ENCODE data around the gene DRICH1.
"Not testable (repeated sequence)": the region's sequence is repeated elsewhere in the genome, so short reads cannot be mapped to it uniquely, and the experiment has no call there.

Gene DRICH1

DNA sequence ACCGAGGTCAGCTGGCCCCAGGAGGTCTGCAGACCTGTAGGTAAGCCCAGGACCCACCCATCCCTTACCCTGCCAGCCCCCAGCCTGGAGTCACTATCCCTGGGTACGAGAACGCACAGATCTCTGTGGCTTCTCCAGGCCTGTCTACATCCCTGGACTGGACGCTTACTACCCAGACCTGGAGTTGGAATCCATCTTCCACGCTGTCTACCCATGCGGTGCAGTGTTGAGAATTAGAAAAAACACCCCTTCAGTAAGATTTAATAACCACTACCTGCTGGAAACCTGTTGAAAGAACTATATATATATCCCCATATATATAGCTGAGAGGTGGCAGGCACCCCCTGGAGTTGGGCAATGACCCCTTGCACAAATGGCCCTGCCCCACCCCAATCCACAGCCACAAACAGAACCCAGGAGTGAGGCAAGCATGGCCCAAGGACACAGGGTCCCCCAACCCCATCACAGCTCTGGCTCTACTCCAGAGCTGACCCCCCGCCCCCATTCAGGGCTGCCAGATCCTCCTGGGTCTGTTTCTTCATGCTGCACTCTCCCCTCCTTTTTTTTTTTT is 41.0 kb upstream of the DRICH1 start:
- Histone ChIP-seq H3K36me3 (ENCODE audit: control insufficient read depth in 1 of 2, insufficient read depth in 2 of 2, low read length in 2 of 2) (peaks cover 0 to 8% of the 10 kb centered on the region in 2 donors), H3K4me3 (ENCODE audit: low read depth in 1 of 2, low read length in 2 of 2) (no peak overlapping the region), H3K9me3 (ENCODE audit: control insufficient read depth in 1 of 2, low read length in 2 of 2) (no peaks in the 10 kb centered on the region), H3K27me3 (ENCODE audit: control insufficient read depth in 1 of 2, insufficient read depth in 2 of 2, low read length in 2 of 2) (no peaks in the 10 kb centered on the region), H3K27ac (ENCODE audit: low read depth, low read length) (no peak overlapping the region), H3K9ac (ENCODE audit: low read depth in 1 of 2, low read length in 2 of 2) (no peak overlapping the region), H3K4me1 (ENCODE audit: control insufficient read depth in 1 of 2, insufficient read depth in 2 of 2, low read length in 2 of 2) (peaks cover 7 to 12% of the 10 kb centered on the region in 2 donors)

DNA sequence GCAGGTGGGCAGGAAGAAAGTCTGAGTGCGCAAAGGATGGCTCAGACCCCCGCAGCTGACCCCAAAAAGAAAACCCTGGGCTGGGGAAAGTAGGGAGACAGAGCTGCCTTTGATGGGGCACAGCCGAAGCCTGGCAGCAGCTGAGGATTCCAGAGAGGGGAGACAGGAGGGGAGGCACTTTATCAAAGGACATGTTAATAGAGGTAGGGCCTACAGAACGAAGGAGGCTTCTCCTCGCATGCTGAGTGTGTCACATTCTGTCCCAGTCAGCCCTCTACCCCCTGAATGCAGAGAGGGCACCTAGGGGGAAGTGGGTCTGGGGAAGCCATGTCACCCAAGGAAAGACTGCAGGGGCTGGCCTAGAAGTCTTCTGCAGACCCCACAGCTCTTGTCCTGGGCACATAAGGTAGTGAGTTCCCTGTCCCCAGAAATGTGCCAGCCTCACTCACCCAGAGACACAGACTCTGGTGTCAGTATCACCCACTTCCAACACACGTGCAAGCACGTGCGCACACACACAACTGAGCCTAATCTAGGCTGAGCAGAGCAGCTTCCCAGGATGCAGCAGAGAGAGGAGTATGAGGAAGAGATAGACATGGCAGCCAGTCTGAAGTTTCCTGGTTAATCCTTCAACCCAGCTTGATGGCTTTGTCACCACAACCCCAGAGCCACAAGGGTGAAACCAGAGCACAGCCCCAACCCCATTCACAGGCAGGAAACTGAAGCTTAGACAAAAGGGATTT is 40.4 kb upstream of the DRICH1 start:
- H3K9me3 ChIP-seq (ENCODE audit: control insufficient read depth in 1 of 2, low read length in 2 of 2); H3K9ac ChIP-seq (ENCODE audit: low read depth in 1 of 2, low read length in 2 of 2); H3K27ac ChIP-seq (ENCODE audit: low read depth, low read length); H3K4me3 ChIP-seq (ENCODE audit: low read depth in 1 of 2, low read length in 2 of 2); H3K27me3 ChIP-seq (ENCODE audit: control insufficient read depth in 1 of 2, insufficient read depth in 2 of 2, low read length in 2 of 2); H3K36me3 ChIP-seq (ENCODE audit: control insufficient read depth in 1 of 2, insufficient read depth in 2 of 2, low read length in 2 of 2): not testable (repeated sequence)
- peaks cover 7 to 12% of the 10 kb centered on the region in 2 donors for H3K4me1 ChIP-seq (ENCODE audit: control insufficient read depth in 1 of 2, insufficient read depth in 2 of 2, low read length in 2 of 2)

DNA sequence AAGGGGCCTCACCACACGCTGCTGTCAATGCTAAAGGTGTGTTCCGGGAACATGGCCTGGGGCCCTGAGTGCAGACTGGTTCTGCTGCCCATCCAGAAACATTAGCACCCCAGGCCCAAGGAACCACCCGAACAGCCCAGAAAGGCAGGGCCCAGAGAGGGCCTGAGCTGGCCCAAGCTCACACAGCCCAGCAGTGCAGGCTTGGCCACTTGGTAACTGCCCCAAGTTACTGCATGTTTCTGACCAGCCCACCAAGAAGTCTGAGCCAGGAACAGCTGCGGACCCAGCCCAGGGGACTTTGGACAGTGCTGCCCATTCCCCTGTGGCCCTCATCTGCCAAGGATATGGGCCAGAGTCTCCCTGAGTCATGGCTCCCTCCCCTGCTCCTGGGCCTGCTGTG is 39.3 kb upstream of the DRICH1 start:
- not testable (repeated sequence) for H3K36me3 ChIP-seq (ENCODE audit: control insufficient read depth in 1 of 2, insufficient read depth in 2 of 2, low read length in 2 of 2); H3K27ac ChIP-seq (ENCODE audit: low read depth, low read length); H3K27me3 ChIP-seq (ENCODE audit: control insufficient read depth in 1 of 2, insufficient read depth in 2 of 2, low read length in 2 of 2); H3K9me3 ChIP-seq (ENCODE audit: control insufficient read depth in 1 of 2, low read length in 2 of 2); H3K4me3 ChIP-seq (ENCODE audit: low read depth in 1 of 2, low read length in 2 of 2); H3K9ac ChIP-seq (ENCODE audit: low read depth in 1 of 2, low read length in 2 of 2)
- H3K4me1 ChIP-seq (ENCODE audit: control insufficient read depth in 1 of 2, insufficient read depth in 2 of 2, low read length in 2 of 2): peaks cover 7 to 11% of the 10 kb centered on the region in 2 donors

DNA sequence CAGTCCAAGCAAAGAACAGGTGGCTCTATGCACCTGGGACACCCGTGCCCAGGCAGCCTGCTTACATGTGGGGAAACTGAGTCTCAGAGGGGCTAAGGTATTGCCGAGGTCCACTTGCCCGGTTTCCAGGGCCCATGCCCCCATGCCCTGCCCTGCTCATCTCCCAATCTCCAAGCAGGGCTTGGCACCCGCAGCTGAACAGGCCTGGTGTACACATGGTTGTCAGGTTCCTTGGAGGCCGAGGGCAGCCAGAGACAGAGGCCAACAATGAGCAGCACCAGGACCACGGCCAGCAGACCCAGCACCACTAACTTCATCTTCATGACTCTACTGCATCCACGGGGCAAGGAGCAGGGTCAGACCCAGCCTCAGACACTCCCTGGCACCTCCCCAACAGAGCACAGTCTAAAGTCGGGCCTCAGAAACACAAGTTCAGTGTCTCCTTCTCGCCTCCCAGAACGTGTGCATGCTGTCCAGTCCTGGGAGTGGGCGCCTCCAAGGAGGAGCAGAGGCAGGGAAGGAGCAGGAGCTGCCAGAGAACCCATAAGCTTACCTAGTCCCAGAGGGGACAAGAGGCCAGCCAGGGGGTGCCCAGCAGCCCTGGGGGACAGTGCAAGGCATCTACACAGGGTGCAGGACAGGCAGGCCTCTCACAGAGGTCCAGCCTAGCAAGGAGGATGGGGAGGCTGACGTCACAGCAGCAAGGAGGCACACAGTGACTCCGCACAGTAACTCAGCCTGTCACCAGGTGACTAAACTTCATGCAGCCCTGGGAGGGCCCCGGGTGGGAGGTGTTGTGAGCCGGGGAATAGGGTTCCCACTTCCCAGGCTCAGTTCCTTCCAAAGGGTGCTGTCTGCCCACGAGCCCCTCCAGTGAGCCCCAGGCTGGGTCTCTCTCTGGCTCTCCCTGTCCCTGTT is 38.5 kb upstream of the DRICH1 start:
- no peak overlapping the region for H3K27ac ChIP-seq (ENCODE audit: low read depth, low read length)
- no peaks in the 10 kb centered on the region for H3K27me3 ChIP-seq (ENCODE audit: control insufficient read depth in 1 of 2, insufficient read depth in 2 of 2, low read length in 2 of 2)
- H3K4me3 ChIP-seq (ENCODE audit: low read depth in 1 of 2, low read length in 2 of 2): no peak overlapping the region
- peaks cover 3% of the 10 kb centered on the region in 2 donors for H3K4me1 ChIP-seq (ENCODE audit: control insufficient read depth in 1 of 2, insufficient read depth in 2 of 2, low read length in 2 of 2)
- H3K9ac ChIP-seq (ENCODE audit: low read depth in 1 of 2, low read length in 2 of 2): no peak overlapping the region
- H3K9me3 ChIP-seq (ENCODE audit: control insufficient read depth in 1 of 2, low read length in 2 of 2): no peaks in the 10 kb centered on the region
- peaks cover 0 to 8% of the 10 kb centered on the region in 2 donors for H3K36me3 ChIP-seq (ENCODE audit: control insufficient read depth in 1 of 2, insufficient read depth in 2 of 2, low read length in 2 of 2)

DNA sequence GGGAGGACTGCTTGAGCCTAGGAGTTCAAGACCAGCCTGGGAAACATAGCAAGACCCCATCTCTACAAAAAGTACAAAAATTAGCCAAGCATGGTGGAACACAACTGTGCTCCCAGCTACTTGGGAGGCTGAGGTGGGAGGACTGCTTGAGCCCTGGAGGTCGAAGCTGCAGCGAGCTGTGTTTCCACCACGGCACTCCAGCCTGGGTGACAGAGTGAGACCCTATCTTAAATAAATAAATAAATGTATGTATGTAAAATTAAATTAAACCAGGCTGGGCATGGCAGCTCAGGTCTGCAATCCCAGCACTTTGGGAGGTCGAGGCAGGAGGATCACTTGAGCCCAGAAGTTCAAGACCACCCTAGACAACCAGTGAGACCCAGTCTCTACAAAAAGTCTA is 28.3 kb upstream of the DRICH1 start:
- not testable (repeated sequence) for H3K9ac ChIP-seq (ENCODE audit: low read depth in 1 of 2, low read length in 2 of 2); H3K27ac ChIP-seq (ENCODE audit: low read depth, low read length); H3K4me3 ChIP-seq (ENCODE audit: low read depth in 1 of 2, low read length in 2 of 2); H3K27me3 ChIP-seq (ENCODE audit: control insufficient read depth in 1 of 2, insufficient read depth in 2 of 2, low read length in 2 of 2); H3K9me3 ChIP-seq (ENCODE audit: control insufficient read depth in 1 of 2, low read length in 2 of 2); H3K4me1 ChIP-seq (ENCODE audit: control insufficient read depth in 1 of 2, insufficient read depth in 2 of 2, low read length in 2 of 2)
- H3K36me3 ChIP-seq (ENCODE audit: control insufficient read depth in 1 of 2, insufficient read depth in 2 of 2, low read length in 2 of 2): peaks cover 12 to 20% of the 10 kb centered on the region in 2 donors

DNA sequence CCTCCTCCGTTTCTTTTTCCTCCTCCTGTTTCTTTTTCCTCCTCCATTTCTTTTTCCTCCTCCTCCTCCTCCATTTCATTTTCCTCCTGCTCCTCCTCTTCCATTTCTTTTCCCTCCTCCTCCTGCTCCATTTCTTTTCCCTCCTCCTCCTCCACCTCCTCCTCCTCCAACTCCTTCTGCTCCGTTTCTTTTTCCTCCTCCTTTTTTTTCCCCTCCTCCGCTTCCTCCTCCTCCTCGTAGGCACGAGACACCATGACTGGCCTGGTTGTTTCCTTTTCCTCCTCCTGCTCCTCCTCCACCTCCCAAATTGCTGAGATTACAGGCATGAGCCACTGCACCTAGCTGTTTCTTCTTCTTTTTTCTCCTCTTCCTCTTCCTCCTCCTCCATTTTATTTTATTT is 25.6 kb upstream of the DRICH1 start:
- no peak overlapping the region for H3K4me3 ChIP-seq (ENCODE audit: low read depth in 1 of 2, low read length in 2 of 2)
- H3K27me3 ChIP-seq (ENCODE audit: control insufficient read depth in 1 of 2, insufficient read depth in 2 of 2, low read length in 2 of 2): no peaks in the 10 kb centered on the region
- H3K9me3 ChIP-seq (ENCODE audit: control insufficient read depth in 1 of 2, low read length in 2 of 2): no peaks in the 10 kb centered on the region
- no peak overlapping the region for H3K27ac ChIP-seq (ENCODE audit: low read depth, low read length)
- peaks cover 12 to 34% of the 10 kb centered on the region in 2 donors for H3K36me3 ChIP-seq (ENCODE audit: control insufficient read depth in 1 of 2, insufficient read depth in 2 of 2, low read length in 2 of 2)
- no peak overlapping the region for H3K9ac ChIP-seq (ENCODE audit: low read depth in 1 of 2, low read length in 2 of 2)
- no peaks in the 10 kb centered on the region for H3K4me1 ChIP-seq (ENCODE audit: control insufficient read depth in 1 of 2, insufficient read depth in 2 of 2, low read length in 2 of 2)

DNA sequence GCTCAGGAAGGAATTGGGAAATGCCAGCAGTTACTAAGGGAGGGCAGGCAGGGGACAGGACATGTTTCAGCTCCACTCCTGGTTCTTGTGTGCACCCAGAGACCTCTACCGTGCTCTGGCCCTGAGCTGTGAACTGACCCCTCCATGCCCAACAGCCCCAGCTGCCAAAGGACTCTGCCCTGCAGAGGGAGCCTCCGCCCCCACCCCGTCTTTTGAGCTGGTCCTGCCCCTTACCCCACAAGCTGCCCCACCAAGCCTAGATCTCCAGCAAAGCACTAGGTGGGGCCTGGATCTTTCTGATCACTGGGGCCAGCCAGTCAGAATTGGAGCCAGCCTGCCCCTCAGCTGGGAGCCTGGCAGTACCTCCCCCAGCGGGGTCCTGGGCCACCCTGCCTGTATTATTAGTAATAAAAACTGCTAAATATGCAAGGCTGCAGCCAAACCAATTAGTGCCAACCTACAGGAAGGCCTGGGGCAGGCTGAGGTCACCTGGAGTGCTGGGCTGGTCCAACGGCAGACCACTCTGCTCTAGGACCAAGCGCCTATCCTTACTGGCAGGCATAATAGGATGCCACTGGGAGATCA is 23.9 kb upstream of the DRICH1 start:
- Histone ChIP-seq H3K27ac (ENCODE audit: low read depth, low read length) (no peak overlapping the region), H3K4me1 (ENCODE audit: control insufficient read depth in 1 of 2, insufficient read depth in 2 of 2, low read length in 2 of 2) (no peaks in the 10 kb centered on the region), H3K36me3 (ENCODE audit: control insufficient read depth in 1 of 2, insufficient read depth in 2 of 2, low read length in 2 of 2) (peaks cover 12 to 32% of the 10 kb centered on the region in 2 donors)

DNA sequence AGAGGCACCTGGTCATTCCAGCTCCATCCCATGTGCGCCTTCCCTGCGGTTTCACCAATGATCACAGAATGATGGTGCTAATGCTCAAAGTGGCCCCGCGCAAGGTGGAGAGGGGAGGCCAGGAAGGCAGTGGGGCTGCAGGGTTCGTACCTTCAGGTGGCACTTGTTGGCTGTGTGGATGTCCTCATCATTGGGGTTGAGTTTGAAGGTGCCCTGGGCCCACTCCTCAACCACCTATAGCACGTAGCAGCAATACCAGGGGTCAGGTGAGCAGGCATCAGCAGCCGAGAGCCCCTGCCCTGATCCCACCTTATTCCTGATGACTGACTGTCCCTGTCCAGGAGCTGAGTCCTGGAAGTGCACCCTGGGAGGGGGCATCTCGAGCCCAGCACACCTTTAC is 20.6 kb upstream of the DRICH1 start:
- H3K4me3 ChIP-seq (ENCODE audit: low read depth in 1 of 2, low read length in 2 of 2): no peak overlapping the region
- H3K36me3 ChIP-seq (ENCODE audit: control insufficient read depth in 1 of 2, insufficient read depth in 2 of 2, low read length in 2 of 2): peaks cover 0 to 23% of the 10 kb centered on the region in 2 donors
- H3K9me3 ChIP-seq (ENCODE audit: control insufficient read depth in 1 of 2, low read length in 2 of 2): no peaks in the 10 kb centered on the region
- no peak overlapping the region for H3K27ac ChIP-seq (ENCODE audit: low read depth, low read length)
- no peaks in the 10 kb centered on the region for H3K27me3 ChIP-seq (ENCODE audit: control insufficient read depth in 1 of 2, insufficient read depth in 2 of 2, low read length in 2 of 2)
- H3K9ac ChIP-seq (ENCODE audit: low read depth in 1 of 2, low read length in 2 of 2): no peak overlapping the region
- no peaks in the 10 kb centered on the region for H3K4me1 ChIP-seq (ENCODE audit: control insufficient read depth in 1 of 2, insufficient read depth in 2 of 2, low read length in 2 of 2)

More for the DNA sequence above, 23.9 kb upstream of the DRICH1 start:
- Histone ChIP-seq H3K4me3 (ENCODE audit: low read depth in 1 of 2, low read length in 2 of 2) (no peak overlapping the region), H3K9ac (ENCODE audit: low read depth in 1 of 2, low read length in 2 of 2) (no peak overlapping the region), H3K9me3 (ENCODE audit: control insufficient read depth in 1 of 2, low read length in 2 of 2) (no peaks in the 10 kb centered on the region), H3K27me3 (ENCODE audit: control insufficient read depth in 1 of 2, insufficient read depth in 2 of 2, low read length in 2 of 2) (no peaks in the 10 kb centered on the region)

DNA sequence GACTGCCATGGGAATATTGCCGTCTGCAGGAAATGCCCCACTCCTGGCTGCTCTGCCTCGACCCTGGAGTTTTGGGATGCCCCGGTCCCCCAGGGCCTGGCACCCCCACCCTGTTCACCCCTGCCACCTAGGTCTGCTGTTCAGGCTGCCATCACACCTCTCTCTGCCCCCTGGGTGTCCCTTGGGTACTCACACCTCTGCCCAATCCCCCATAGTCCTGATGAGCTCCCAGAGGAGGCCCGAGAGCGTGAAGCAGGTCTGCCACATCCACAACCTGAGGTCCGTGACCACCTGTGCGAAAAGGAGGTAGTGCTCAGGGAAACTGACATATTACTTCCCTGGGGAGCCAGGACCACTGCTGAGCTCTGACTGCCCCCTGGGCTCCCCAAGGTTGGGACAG is 20.2 kb upstream of the DRICH1 start:
- H3K36me3 ChIP-seq (ENCODE audit: control insufficient read depth in 1 of 2, insufficient read depth in 2 of 2, low read length in 2 of 2): peaks cover 0 to 23% of the 10 kb centered on the region in 2 donors
- H3K4me3 ChIP-seq (ENCODE audit: low read depth in 1 of 2, low read length in 2 of 2): no peak overlapping the region
- no peaks in the 10 kb centered on the region for H3K27me3 ChIP-seq (ENCODE audit: control insufficient read depth in 1 of 2, insufficient read depth in 2 of 2, low read length in 2 of 2)
- H3K9ac ChIP-seq (ENCODE audit: low read depth in 1 of 2, low read length in 2 of 2): no peak overlapping the region
- no peak overlapping the region for H3K27ac ChIP-seq (ENCODE audit: low read depth, low read length)
- no peaks in the 10 kb centered on the region for H3K9me3 ChIP-seq (ENCODE audit: control insufficient read depth in 1 of 2, low read length in 2 of 2)
- H3K4me1 ChIP-seq (ENCODE audit: control insufficient read depth in 1 of 2, insufficient read depth in 2 of 2, low read length in 2 of 2): no peaks in the 10 kb centered on the region

- H3K36me3 ChIP-seq (ENCODE audit: control insufficient read depth in 1 of 2, insufficient read depth in 2 of 2, low read length in 2 of 2): peaks cover 0 to 23% of the 10 kb centered on the region in 2 donors
- H3K4me1 ChIP-seq (ENCODE audit: control insufficient read depth in 1 of 2, insufficient read depth in 2 of 2, low read length in 2 of 2): no peaks in the 10 kb centered on the region
- H3K27me3 ChIP-seq (ENCODE audit: control insufficient read depth in 1 of 2, insufficient read depth in 2 of 2, low read length in 2 of 2): no peaks in the 10 kb centered on the region
- no peak overlapping the region for H3K9ac ChIP-seq (ENCODE audit: low read depth in 1 of 2, low read length in 2 of 2)
- no peak overlapping the region for H3K4me3 ChIP-seq (ENCODE audit: low read depth in 1 of 2, low read length in 2 of 2)
- H3K27ac ChIP-seq (ENCODE audit: low read depth, low read length): no peak overlapping the region
- H3K9me3 ChIP-seq (ENCODE audit: control insufficient read depth in 1 of 2, low read length in 2 of 2): no peaks in the 10 kb centered on the region
These were observed 19.6 kb upstream of the DRICH1 start for GRCh38 chr22:23651676-23652075.

All from duodenal mucosa (tissue), 2 donors.